Measurements from ENCODE around the gene SSU72. TPM values are rescaled to one million over a fixed set of nuclear protein-coding genes. Genes with fewer than 3 reads are reported as not detected.
"Not testable (repeated sequence)": the region's sequence is repeated elsewhere in the genome, so short reads cannot be mapped to it uniquely, and the experiment has no call there.

Gene SSU72
- total RNA-seq, 1 donor from 2014 or later, result 87.2 TPM

- not testable (repeated sequence) for DNase-seq (ENCODE audit: low read depth)
These were observed 20.7 kb upstream of the SSU72 start for GRCh38 chr1:1595341-1595740.

DNA sequence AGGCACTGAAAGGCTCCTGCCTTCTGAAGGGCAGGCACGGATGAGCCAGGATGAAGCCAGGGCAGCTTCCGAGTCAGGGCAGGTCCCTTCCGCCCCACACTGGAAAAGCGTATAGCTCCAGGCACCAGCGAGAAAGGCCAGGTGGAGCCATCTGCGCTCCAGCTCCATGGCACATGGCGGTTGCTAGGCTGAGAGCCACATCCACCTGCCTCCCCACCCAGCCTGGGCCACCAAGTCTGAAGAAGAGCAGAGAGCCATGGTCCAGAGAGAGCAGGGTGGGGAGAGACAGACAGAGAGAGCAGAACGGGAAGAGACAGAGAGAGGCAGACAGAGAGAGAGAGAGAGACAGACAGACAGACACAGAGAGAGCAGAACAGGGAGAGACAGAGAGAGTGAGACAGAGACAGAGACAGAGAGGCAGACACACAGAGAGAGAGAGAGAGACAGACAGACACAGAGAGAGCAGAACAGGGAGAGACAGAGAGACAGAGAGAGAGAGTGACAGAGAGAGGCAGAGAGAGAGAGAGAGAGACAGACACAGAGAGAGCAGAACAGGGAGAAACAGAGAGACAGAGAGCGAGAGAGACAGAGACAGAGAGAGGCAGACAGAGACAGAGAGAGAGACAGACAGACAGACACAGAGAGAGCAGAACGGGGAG, 20.1 kb upstream of the SSU72 start:
- no peak for DNase-seq (ENCODE audit: low read depth)

GRCh38 chr1:1593834-1594601, 19.4 kb upstream of the SSU72 start:
- no peak for DNase-seq (ENCODE audit: low read depth)

DNA sequence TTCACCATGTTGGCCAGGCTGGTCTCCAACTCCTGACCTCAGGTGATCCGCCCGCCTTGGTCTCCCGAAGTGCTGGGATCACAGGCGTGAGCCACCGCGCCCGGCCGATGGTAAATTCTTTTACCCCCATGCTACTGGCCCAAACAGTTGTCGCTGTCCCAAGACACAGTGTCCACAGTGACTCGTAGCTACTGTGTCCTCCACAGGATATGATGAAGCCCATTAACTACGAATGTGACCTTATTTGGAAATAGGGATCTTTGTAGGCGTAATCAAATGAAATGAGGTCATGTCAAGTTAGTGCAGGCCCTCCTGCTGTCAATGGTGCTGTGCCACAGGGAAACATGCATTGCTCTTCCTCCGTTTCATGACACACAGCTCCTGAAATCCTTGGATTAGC, 16.8 kb upstream of the SSU72 start:
- no peak for DNase-seq (ENCODE audit: low read depth)

DNA sequence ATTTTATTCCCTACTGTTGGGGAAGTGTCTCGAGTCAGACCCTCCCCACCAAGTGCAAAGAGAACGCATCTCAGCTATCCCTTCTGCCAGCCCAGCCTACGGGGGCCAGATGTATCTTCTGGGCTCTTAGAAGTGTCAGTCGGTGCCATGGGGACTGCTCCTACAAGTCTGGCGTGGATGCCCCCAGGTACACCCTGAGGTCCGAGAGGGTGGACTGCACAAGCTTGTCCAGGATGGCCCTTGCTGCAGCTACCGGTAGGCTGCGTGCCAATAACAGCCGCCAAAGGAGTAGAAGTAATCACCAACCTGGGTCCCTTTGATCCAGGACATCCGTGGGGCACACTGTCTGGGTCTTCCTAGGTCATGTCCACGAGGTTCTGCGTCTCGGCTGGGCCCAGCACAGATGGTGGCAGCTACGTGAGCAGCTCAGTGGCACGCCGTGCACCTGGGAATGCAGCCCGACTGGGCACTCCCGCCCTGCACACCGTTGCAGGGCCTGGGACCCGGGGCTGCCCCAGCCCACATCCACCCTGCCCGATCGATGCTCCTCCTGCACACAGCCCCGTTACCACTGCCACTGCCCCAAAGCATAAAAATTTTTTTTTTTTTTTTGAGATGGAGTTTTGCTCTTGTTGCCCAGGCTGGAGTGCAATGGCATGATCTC, 8.8 kb upstream of the SSU72 start:
- no peak for DNase-seq (ENCODE audit: low read depth)

DNA sequence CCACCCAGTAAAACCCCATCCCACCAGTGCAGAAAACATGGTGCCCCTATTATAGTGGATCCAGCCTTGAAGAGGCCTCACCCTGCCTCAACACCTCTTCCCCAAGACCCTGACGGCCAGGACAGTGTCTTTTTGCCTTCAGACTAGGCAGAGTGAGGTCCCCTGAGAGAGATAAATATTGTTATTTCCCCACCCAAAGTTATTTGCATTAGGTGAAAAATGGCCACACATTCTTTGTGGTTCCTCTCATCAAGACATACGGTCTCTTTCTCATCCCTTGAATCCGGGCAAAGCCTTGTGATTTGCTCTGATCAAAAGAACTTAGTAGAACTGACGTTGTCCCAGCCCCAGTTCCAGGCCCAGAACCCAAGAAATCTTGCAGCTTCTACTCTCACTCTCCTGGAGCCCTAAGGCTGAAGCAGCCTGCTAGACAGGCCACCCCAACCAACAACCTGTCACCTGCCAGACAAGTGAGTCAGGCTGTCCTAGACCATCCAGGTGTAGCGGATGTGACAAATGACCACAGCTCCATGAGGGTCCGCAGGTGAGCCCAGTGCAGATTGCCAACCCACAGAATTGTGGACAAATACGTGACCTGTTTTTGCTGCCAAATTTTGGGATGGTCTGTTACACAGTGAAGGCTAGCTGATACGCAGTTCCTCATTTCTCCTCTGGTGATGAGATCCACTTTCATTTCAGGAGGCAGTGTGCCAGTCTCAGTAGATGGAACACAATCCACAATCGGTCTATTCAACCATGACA, 8.1 kb upstream of the SSU72 start:
- DNase-seq (ENCODE audit: low read depth), result no peak

- DNase-seq (ENCODE audit: low read depth), result no peak
These were observed 3.8 kb upstream of the SSU72 start for GRCh38 chr1:1578371-1578940.

- no peak for DNase-seq (ENCODE audit: low read depth)
These were observed 2.8 kb upstream of the SSU72 start for GRCh38 chr1:1577367-1578011.

DNA sequence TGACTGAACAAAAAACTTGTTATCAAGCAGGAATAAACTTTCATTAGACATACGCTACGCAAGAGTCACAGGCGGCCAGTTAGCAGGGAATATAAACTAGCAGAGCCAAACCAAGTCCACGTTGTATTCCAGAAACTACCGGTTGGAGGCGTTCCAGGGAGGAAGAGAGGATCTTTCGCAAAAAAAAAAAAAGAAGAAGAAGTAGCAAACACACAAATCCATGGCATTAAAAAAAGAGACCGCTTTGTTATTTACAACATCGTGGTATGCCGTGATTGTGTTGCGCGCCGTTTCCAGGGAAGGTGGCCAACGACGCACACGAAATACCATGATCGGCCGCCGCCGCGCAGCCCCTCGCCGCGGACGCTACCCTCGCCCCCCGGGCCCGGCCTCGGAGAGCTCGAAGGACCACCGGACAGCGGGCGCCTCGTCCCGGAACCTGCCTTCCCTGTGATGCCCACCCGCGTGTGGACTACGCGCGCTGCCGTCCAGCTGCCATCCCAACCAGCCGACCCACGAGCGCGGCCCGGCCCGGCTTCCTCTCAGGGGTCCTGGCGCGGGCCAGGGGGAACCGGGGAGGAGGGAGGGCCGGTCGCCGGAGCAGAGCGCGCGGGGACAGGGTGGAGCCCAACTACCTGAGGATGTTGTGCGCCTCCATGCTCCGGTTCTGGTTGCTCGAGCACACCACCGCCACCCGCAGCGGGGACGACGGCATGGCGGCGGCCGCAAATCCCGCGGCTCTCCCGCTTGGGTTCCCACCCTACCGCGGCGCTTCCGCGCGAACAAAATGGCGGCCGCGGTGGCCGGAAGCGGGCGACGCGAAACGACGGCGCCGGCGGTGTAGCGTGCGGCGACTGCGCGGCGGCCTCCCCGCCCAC, 581 bp downstream of the SSU72 start:
- DNase-seq (ENCODE audit: low read depth), result peak; percentile 63

DNA sequence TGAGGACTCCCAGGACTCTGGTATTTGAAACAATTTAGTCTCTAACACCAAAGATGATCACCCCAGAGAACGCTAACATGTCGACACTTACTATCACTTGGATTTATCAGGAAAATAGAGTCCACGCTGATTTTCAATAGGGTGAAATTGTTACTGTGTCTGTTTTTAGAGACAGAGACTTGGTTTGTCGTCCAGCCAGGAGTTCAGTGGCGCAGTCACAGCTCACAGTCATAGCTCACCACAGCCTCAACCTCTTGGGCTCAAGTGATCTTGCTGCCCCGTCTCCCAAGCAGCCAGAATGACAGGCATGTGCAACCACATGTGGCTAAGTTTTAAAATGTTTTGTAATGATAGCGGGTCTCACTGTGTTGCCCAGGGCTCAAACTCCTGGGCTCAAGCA, 5.3 kb downstream of the SSU72 start:
- DNase-seq (ENCODE audit: low read depth), result no peak

GRCh38 chr1:1567891-1568291, 6.8 kb downstream of the SSU72 start:
- DNase-seq (ENCODE audit: low read depth), result no peak

DNA sequence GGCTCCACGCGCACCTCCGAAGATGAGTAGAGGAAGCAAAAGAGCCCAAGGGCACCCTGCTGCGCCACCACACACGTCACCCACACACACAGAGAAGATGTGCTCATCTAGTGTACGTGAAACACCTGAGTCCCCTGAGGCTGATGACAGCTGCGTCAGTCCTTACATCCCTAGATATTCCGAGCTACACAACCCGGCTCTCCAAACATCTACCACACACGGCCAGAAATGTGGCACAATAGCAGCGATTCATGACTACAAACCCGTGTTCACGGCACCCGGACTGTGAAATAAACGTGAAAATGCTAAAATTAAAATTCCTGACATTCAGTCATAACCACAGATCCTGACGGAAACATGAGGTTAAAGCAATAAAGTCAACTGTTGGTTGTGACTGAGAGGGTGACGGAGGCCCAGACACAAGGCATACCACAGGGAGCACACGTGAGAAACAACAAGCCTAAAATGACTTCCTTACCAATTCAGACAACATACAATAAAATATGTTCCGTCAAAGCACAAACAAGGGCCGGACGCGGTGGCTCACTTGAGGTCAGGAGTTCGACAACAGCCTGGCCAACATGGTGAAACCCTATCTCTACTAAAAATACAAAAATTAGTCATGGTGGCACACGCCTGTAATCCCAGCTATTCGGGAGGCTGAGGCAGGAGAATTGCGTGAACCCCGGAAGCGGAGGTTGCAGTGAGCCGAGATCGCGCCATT, 7.3 kb downstream of the SSU72 start:
- no peak for DNase-seq (ENCODE audit: low read depth)

DNA sequence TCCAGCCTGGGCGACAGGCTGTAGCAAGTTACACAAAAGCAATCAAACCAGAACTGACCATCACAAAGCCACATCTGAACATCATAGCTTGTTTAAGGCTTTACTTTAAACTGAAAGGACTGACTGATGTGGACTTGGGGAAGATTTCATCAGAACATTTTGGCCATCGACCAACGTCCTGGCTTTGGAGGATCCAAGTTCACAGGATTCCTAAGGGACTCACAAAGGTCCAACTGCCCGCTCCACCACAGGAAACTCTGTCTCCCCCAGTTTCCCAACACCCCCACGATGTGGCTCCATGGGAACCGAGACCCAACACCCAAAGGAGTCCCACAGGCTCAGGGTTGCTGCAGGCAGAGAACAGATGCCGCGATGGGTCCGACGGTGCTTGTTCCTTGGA, 9.3 kb downstream of the SSU72 start:
- DNase-seq (ENCODE audit: low read depth), result no peak

GRCh38 chr1:1564268-1564667, 10.4 kb downstream of the SSU72 start:
- DNase-seq (ENCODE audit: low read depth), result no peak

DNA sequence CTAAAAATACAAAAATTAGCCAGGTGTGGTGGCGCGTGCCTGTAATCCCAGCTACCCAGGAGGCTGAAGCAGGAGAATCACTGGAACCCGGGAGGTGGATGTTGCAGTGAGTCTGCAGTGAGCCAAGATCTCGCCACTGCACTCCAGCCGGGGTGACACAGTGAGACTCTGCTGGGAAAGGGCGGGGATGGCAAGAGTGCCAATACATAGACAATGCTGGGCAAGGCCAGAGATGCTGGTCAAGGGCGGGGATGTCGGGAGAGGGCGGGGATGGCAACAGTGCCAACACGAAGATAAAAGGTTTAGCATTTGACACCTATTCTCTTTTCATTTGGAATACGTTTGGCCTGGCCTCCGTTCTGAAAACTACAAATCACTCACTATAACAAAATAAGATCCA, 11.0 kb downstream of the SSU72 start:
- no peak for DNase-seq (ENCODE audit: low read depth)

- no peak for DNase-seq (ENCODE audit: low read depth)
These were observed 12.0 kb downstream of the SSU72 start for GRCh38 chr1:1562556-1563195.

DNA sequence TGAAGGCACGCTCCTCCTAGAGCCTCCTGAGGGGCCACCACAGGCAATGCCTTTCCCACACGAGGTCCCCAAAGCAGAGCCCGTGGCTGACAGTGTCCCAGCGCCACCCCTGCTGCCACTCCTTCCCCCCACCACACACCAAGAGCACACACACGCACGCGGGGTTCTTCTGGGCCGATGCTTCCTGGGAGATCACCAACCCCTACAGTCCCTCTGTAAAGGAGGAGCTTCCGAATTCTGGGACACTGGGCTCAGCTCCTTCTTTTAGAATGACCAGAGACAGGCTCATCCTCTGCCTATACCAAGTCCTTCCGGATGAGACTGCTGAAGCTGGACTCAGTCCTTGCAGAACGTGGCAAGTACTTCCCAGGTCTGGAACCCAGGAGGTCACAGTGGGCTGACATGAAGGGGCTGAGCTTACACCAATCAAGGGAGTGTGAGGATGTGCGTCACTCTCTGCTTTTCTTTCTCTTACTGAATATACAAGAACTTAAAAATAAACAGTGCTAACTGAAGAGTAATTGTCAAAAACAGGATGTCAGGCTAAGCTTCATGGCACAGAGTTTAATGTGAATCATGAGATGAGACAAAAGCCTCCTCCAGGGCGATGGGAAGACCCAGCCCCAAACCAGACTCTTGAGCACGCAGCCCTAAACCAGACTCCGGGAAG, 12.7 kb downstream of the SSU72 start:
- DNase-seq (ENCODE audit: low read depth), result no peak

DNA sequence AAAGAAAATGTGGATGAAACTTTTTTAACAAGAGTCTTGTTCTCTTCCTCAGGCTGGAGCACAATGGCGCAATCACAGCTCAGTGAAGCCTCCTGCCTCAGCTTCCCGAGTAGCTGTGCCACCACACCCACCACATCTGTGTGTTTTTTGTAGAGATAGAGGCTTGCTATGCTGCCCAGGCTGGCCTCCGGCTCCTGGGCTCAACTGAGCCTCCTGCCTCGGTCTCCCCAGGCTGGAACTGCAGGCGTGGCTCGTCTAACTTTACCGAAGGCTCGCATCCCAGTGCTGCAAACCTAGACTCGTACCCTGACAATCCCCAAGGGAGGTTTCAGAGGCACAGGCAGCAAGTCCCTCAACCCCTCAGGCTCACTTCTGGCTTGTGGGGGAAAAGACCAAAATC, 14.5 kb downstream of the SSU72 start:
- no peak for DNase-seq (ENCODE audit: low read depth)

DNA sequence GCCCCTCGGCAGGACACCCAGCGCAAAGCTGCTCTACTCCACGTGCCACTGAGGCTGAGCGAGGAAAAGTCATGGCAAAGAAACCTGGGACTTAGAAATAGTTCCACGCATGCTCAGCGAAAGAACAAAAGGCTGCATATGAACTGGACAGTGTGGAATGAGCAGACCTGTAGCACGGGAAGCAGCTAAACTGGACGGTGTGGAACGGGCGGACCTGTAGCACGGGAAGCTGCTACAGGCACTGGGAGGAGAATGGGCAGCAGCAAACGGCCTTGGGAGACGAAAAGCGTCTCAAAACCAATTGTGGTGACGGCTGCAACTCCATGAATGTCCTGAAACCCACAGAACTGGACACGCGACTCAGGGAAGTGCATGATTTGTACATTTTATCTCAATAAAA, 15.6 kb downstream of the SSU72 start:
- no peak for DNase-seq (ENCODE audit: low read depth)

Data from renal cortical epithelial cell (primary cell).